Activated CD8-positive, alpha-beta memory T cell treated with anti-CD3 and anti-CD28 coated beads for 48 hours (primary cell): ENCODE results near the gene IPO11.
"Not testable (repeated sequence)": the region's sequence is repeated elsewhere in the genome, so short reads cannot be mapped to it uniquely, and the experiment has no call there.

Experiments used
- DNase-seq, 3 experiments: peaks; one replicate each; pipeline ENCODE4 v3.0.0-alpha.2; 2020; ENCODE audit warnings: low read depth in 2 of 3, low spot score in 2 of 3

Gene IPO11

GRCh38 chr5:62596096-62596495 is 183.5 kb downstream of the IPO11 start:
- no peak for DNase-seq

GRCh38 chr5:62596691-62597090 is 184.1 kb downstream of the IPO11 start:
- no peak for DNase-seq

GRCh38 chr5:62597314-62597713 is 184.8 kb downstream of the IPO11 start:
- no peak for DNase-seq

GRCh38 chr5:62600560-62601252 is 188.1 kb downstream of the IPO11 start:
- no peak for DNase-seq

- DNase-seq = no peak
Observed at GRCh38 chr5:62603934-62604333, 191.4 kb downstream of the IPO11 start.

- no peak for DNase-seq
Observed at GRCh38 chr5:62605638-62606037, 193.1 kb downstream of the IPO11 start.

GRCh38 chr5:62606878-62607277 is 194.3 kb downstream of the IPO11 start:
- no peak for DNase-seq

- DNase-seq = no peak
Observed at GRCh38 chr5:62607615-62608014, 195.1 kb downstream of the IPO11 start.

GRCh38 chr5:62608529-62609511 is 196.3 kb downstream of the IPO11 start:
- no peak for DNase-seq

GRCh38 chr5:62614355-62614754 is 201.8 kb downstream of the IPO11 start:
- DNase-seq = no peak

GRCh38 chr5:62616615-62617277 is 204.2 kb downstream of the IPO11 start:
- DNase-seq = no peak

- no peak for DNase-seq
Observed at GRCh38 chr5:62617943-62618342, 205.4 kb downstream of the IPO11 start.

- DNase-seq = no peak
Observed at GRCh38 chr5:62620761-62621160, 208.2 kb downstream of the IPO11 start.

GRCh38 chr5:62621280-62621679 is 208.7 kb downstream of the IPO11 start:
- no peak for DNase-seq

- no peak for DNase-seq
Observed at GRCh38 chr5:62623271-62623670, 210.7 kb downstream of the IPO11 start.

- DNase-seq = not testable (repeated sequence)
Observed at GRCh38 chr5:62624436-62624835, 211.9 kb downstream of the IPO11 start.

GRCh38 chr5:62626534-62626933 is 214.0 kb downstream of the IPO11 start:
- DNase-seq = no peak

GRCh38 chr5:62627121-62627520 is 214.6 kb downstream of the IPO11 start:
- no peak for DNase-seq

GRCh38 chr5:62627901-62628300 is 215.3 kb downstream of the IPO11 start:
- no peak for DNase-seq

GRCh38 chr5:62631909-62632580 is 219.5 kb downstream of the IPO11 start:
- DNase-seq = no peak

- DNase-seq = no peak
Observed at GRCh38 chr5:62633243-62633642, 220.7 kb downstream of the IPO11 start.
